MM.1S (cell line): Measurements from ENCODE around the gene MED13L.

ENCODE experiments used
- CTCF ChIP-seq: fragments of 300-600 bp; sonication (generic); IDR thresholded peaks from 2 replicates; pipeline ENCODE4 v1.5.1; 2016; ENCODE audit warnings: antibody characterized with exemption, low read length, mixed read lengths
- EZH2 ChIP-seq: fragments of 300-600 bp; sonication (generic); optimal IDR thresholded peaks from 2 replicates; pipeline ENCODE3; 2017; ENCODE audit warnings: low read depth, mild to moderate bottlenecking, antibody characterized with exemption, low read length, mixed read lengths
- EZH2phosphoT487 ChIP-seq: fragments of 300-600 bp; sonication (generic); IDR thresholded peaks from 2 replicates; pipeline ENCODE4 v1.6.1; 2018; ENCODE audit warnings: antibody characterized with exemption, low read length

GRCh38 chr12:116070444-116070843 lies 207.0 kb downstream of the MED13L start:
- TF ChIP-seq EZH2phosphoT487 (no peak), CTCF (no peak), EZH2 (no peak)
